ENCODE measurements around the gene IPO9. TPM values are rescaled to one million over a fixed set of nuclear protein-coding genes. Genes with fewer than 3 reads are reported as not detected.
A peak's percentile ranks its signal among the peaks of the same experiment; 100 is the strongest.
"Not testable (repeated sequence)": the region's sequence is repeated elsewhere in the genome, so short reads cannot be mapped to it uniquely, and the experiment has no call there.

The IPO9 gene
- total and polyA plus RNA-seq, 2 donors (not counting 1 experiment from before 2014, with no cell fraction given), result 28.4 to 29.2 TPM

GRCh38 chr1:201849372-201850052 lies 20.6 kb downstream of the IPO9 start:
- peaks cover 14% of the 10 kb centered on the region for H3K4me1 ChIP-seq (ENCODE audit: control insufficient read depth, extremely low read depth, insufficient read depth, low read length)
- H3K4me2 ChIP-seq (ENCODE audit: extremely low read depth, insufficient read depth, low read length), result no peak overlapping the region
- TF ChIP-seq, protein P1, sequence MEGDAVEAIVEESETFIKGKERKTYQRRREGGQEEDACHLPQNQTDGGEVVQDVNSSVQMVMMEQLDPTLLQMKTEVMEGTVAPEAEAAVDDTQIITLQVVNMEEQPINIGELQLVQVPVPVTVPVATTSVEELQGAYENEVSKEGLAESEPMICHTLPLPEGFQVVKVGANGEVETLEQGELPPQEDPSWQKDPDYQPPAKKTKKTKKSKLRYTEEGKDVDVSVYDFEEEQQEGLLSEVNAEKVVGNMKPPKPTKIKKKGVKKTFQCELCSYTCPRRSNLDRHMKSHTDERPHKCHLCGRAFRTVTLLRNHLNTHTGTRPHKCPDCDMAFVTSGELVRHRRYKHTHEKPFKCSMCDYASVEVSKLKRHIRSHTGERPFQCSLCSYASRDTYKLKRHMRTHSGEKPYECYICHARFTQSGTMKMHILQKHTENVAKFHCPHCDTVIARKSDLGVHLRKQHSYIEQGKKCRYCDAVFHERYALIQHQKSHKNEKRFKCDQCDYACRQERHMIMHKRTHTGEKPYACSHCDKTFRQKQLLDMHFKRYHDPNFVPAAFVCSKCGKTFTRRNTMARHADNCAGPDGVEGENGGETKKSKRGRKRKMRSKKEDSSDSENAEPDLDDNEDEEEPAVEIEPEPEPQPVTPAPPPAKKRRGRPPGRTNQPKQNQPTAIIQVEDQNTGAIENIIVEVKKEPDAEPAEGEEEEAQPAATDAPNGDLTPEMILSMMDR (conservative IDR thresholded peaks at IDR 0.05 in 1 of 2, IDR thresholded peaks at IDR 0.05 in 1 of 2; ENCODE audit: low read depth in 1 of 2, low read length in 2 of 2), result no peak
- TF ChIP-seq EZH2 (IDR thresholded peaks at IDR 0.05; ENCODE audit: low read length, missing control alignments), result no peak
- H3K9ac ChIP-seq (ENCODE audit: insufficient read depth, low read length), result no peak overlapping the region
- H4K20me1 ChIP-seq (ENCODE audit: control insufficient read depth, extremely low read depth, insufficient read depth, low read length), result no peaks in the 10 kb centered on the region
- H3K79me2 ChIP-seq (ENCODE audit: control insufficient read depth, insufficient read depth, low read length), result peaks cover 24% of the 10 kb centered on the region
- H3K27me3 ChIP-seq (ENCODE audit: control insufficient read depth, insufficient read depth, low read length), result no peaks in the 10 kb centered on the region
- no peak overlapping the region for H2AFZ ChIP-seq (ENCODE audit: low read length)
- no peak overlapping the region for H3K4me3 ChIP-seq (replicated peaks in 1 of 4; ENCODE audit: control extremely low read depth in 1 of 4, insufficient read depth in 1 of 4, low read depth in 3 of 4, low read length in 4 of 4)
- H3K27ac ChIP-seq (ENCODE audit: insufficient read depth, low read length), result peak overlapping the region; percentile 31
- H3K9me3 ChIP-seq (ENCODE audit: control insufficient read depth, insufficient read depth, low read depth, low read length), result no peaks in the 10 kb centered on the region
- DNase-seq (ENCODE audit: low read depth in 2 of 2), result no peak
- H3K36me3 ChIP-seq (ENCODE audit: control insufficient read depth, insufficient read depth, low read length), result peaks cover 8% of the 10 kb centered on the region

DNA sequence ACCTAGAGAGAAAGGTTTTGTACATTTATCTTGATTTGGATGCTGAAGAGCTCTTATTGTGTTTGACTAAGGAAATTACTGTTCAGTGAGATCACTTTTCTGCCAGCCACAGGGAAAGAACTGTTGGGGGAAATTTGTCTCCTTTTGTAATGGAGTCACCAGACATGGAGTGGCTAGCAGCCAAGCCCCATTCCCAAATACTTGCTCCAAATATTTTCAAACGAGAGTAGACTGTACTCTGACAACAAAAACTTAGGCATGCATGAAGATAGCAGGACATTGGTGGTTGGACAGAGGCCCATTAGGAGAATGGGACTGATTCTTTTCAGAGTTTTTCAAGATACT lies 21.1 kb downstream of the IPO9 start:
- Histone ChIP-seq H3K4me3 (replicated peaks in 1 of 4; ENCODE audit: control extremely low read depth in 1 of 4, insufficient read depth in 1 of 4, low read depth in 3 of 4, low read length in 4 of 4) (no peak overlapping the region), H3K27ac (ENCODE audit: insufficient read depth, low read length) (peak overlapping the region; percentile 31), H3K79me2 (ENCODE audit: control insufficient read depth, insufficient read depth, low read length) (peaks cover 22% of the 10 kb centered on the region), H2AFZ (ENCODE audit: low read length) (no peak overlapping the region), H3K9ac (ENCODE audit: insufficient read depth, low read length) (no peak overlapping the region), H4K20me1 (ENCODE audit: control insufficient read depth, extremely low read depth, insufficient read depth, low read length) (no peaks in the 10 kb centered on the region), H3K4me2 (ENCODE audit: extremely low read depth, insufficient read depth, low read length) (peak overlapping the region; percentile 1), H3K36me3 (ENCODE audit: control insufficient read depth, insufficient read depth, low read length) (peaks cover 8% of the 10 kb centered on the region), H3K4me1 (ENCODE audit: control insufficient read depth, extremely low read depth, insufficient read depth, low read length) (peaks cover 14% of the 10 kb centered on the region), H3K27me3 (ENCODE audit: control insufficient read depth, insufficient read depth, low read length) (no peaks in the 10 kb centered on the region), H3K9me3 (ENCODE audit: control insufficient read depth, insufficient read depth, low read depth, low read length) (no peaks in the 10 kb centered on the region)
- DNase-seq (ENCODE audit: low read depth in 2 of 2), result peak; percentile 76 to 97
- TF ChIP-seq, protein P1 (conservative IDR thresholded peaks at IDR 0.05 in 1 of 2, IDR thresholded peaks at IDR 0.05 in 1 of 2; ENCODE audit: low read depth in 1 of 2, low read length in 2 of 2), result no peak
- no peak for TF ChIP-seq EZH2 (IDR thresholded peaks at IDR 0.05; ENCODE audit: low read length, missing control alignments)

DNA sequence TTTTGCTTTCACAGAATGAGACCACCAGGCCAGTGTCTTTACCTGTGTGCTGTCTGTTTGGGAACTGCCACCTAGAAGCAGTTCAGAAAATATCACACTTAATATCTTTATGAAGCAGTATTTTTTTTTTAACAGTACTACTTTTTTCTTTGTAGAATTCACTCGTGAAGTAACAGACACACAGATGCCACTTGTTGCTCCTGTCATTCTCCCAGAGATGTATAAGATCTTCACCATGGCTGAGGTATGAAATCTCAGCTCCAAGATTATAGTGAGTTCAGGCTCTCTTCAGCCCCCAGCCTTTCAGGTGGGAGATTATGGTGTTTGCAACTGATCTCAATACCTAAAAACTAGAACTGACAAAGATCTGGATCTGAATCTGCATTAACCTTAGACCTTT lies 23.0 kb downstream of the IPO9 start:
- peaks cover 8% of the 10 kb centered on the region for H3K36me3 ChIP-seq (ENCODE audit: control insufficient read depth, insufficient read depth, low read length)
- no peak for TF ChIP-seq EZH2 (IDR thresholded peaks at IDR 0.05; ENCODE audit: low read length, missing control alignments)
- TF ChIP-seq, protein P1 (conservative IDR thresholded peaks at IDR 0.05 in 1 of 2, IDR thresholded peaks at IDR 0.05 in 1 of 2; ENCODE audit: low read depth in 1 of 2, low read length in 2 of 2), result no peak
- no peaks in the 10 kb centered on the region for H3K9me3 ChIP-seq (ENCODE audit: control insufficient read depth, insufficient read depth, low read depth, low read length)
- no peak overlapping the region for H3K4me3 ChIP-seq (replicated peaks in 1 of 4; ENCODE audit: control extremely low read depth in 1 of 4, insufficient read depth in 1 of 4, low read depth in 3 of 4, low read length in 4 of 4)
- peaks cover 10% of the 10 kb centered on the region for H3K4me1 ChIP-seq (ENCODE audit: control insufficient read depth, extremely low read depth, insufficient read depth, low read length)
- H4K20me1 ChIP-seq (ENCODE audit: control insufficient read depth, extremely low read depth, insufficient read depth, low read length), result no peaks in the 10 kb centered on the region
- H3K9ac ChIP-seq (ENCODE audit: insufficient read depth, low read length), result no peak overlapping the region
- H2AFZ ChIP-seq (ENCODE audit: low read length), result no peak overlapping the region
- H3K4me2 ChIP-seq (ENCODE audit: extremely low read depth, insufficient read depth, low read length), result no peak overlapping the region
- no peak overlapping the region for H3K27ac ChIP-seq (ENCODE audit: insufficient read depth, low read length)
- H3K79me2 ChIP-seq (ENCODE audit: control insufficient read depth, insufficient read depth, low read length), result peaks cover 14% of the 10 kb centered on the region
- H3K27me3 ChIP-seq (ENCODE audit: control insufficient read depth, insufficient read depth, low read length), result no peaks in the 10 kb centered on the region
- DNase-seq (ENCODE audit: low read depth in 2 of 2), result no peak

GRCh38 chr1:201856722-201857121 lies 27.8 kb downstream of the IPO9 start:
- H3K4me2 ChIP-seq (ENCODE audit: extremely low read depth, insufficient read depth, low read length); H3K4me3 ChIP-seq (replicated peaks in 1 of 4; ENCODE audit: control extremely low read depth in 1 of 4, insufficient read depth in 1 of 4, low read depth in 3 of 4, low read length in 4 of 4); H3K27ac ChIP-seq (ENCODE audit: insufficient read depth, low read length); H2AFZ ChIP-seq (ENCODE audit: low read length); DNase-seq (ENCODE audit: low read depth in 2 of 2); H3K27me3 ChIP-seq (ENCODE audit: control insufficient read depth, insufficient read depth, low read length); H3K79me2 ChIP-seq (ENCODE audit: control insufficient read depth, insufficient read depth, low read length); H4K20me1 ChIP-seq (ENCODE audit: control insufficient read depth, extremely low read depth, insufficient read depth, low read length); H3K9me3 ChIP-seq (ENCODE audit: control insufficient read depth, insufficient read depth, low read depth, low read length); H3K4me1 ChIP-seq (ENCODE audit: control insufficient read depth, extremely low read depth, insufficient read depth, low read length); H3K9ac ChIP-seq (ENCODE audit: insufficient read depth, low read length): not testable (repeated sequence)
- peaks cover 15% of the 10 kb centered on the region for H3K36me3 ChIP-seq (ENCODE audit: control insufficient read depth, insufficient read depth, low read length)
